NCI-H1417 treated with DMSO at 0.1 percent for 48 hours (cell line): ENCODE results near the gene ACOXL.

Experiments used
- DNase-seq: peaks from one replicate; lab custom pipeline; 2025; lab: John Stamatoyannopoulos, UW

The ACOXL gene

GRCh38 chr2:110794951-110795350, 62.6 kb downstream of the ACOXL start:
- DNase-seq: no peak

GRCh38 chr2:110796716-110797301, 64.4 kb downstream of the ACOXL start:
- DNase-seq: no peak

GRCh38 chr2:110799376-110799775, 67.0 kb downstream of the ACOXL start:
- DNase-seq: no peak

- no peak for DNase-seq
Measured at GRCh38 chr2:110800611-110801402, 68.4 kb downstream of the ACOXL start.

GRCh38 chr2:110802208-110802932, 70.0 kb downstream of the ACOXL start:
- DNase-seq: no peak

- no peak for DNase-seq
Measured at GRCh38 chr2:110804433-110804832, 72.1 kb downstream of the ACOXL start.

- no peak for DNase-seq
Measured at GRCh38 chr2:110804915-110805314, 72.5 kb downstream of the ACOXL start.

- DNase-seq: no peak
Measured at GRCh38 chr2:110805894-110806452, 73.6 kb downstream of the ACOXL start.

GRCh38 chr2:110807522-110807921, 75.1 kb downstream of the ACOXL start:
- no peak for DNase-seq

- no peak for DNase-seq
Measured at GRCh38 chr2:110810404-110810803, 78.0 kb downstream of the ACOXL start.

- DNase-seq: no peak
Measured at GRCh38 chr2:110812726-110813645, 80.6 kb downstream of the ACOXL start.

GRCh38 chr2:110813896-110814295, 81.5 kb downstream of the ACOXL start:
- DNase-seq: no peak

GRCh38 chr2:110815938-110816337, 83.6 kb downstream of the ACOXL start:
- no peak for DNase-seq

- no peak for DNase-seq
Measured at GRCh38 chr2:110816404-110817365, 84.3 kb downstream of the ACOXL start.

GRCh38 chr2:110818767-110819481, 86.6 kb downstream of the ACOXL start:
- DNase-seq: no peak

- no peak for DNase-seq
Measured at GRCh38 chr2:110819711-110820110, 87.3 kb downstream of the ACOXL start.

- DNase-seq: no peak
Measured at GRCh38 chr2:110820128-110820527, 87.8 kb downstream of the ACOXL start.

GRCh38 chr2:110823165-110823564, 90.8 kb downstream of the ACOXL start:
- DNase-seq: no peak

- DNase-seq: no peak
Measured at GRCh38 chr2:110827511-110827910, 95.1 kb downstream of the ACOXL start.

- DNase-seq: no peak
Measured at GRCh38 chr2:110828330-110828729, 96.0 kb downstream of the ACOXL start.
